HEK293T (cell line): ENCODE results near the gene CDT1.

Experiments
- SUZ12 ChIP-seq: fragments of 450-650 bp; IDR thresholded peaks from 2 replicates; pipeline ENCODE4 v1.6.1; 2016; ENCODE audit warnings: mild to moderate bottlenecking
- TARDBP ChIP-seq: fragments of 450-650 bp; IDR thresholded peaks from 2 replicates; pipeline ENCODE4 v1.6.1; 2016

DNA sequence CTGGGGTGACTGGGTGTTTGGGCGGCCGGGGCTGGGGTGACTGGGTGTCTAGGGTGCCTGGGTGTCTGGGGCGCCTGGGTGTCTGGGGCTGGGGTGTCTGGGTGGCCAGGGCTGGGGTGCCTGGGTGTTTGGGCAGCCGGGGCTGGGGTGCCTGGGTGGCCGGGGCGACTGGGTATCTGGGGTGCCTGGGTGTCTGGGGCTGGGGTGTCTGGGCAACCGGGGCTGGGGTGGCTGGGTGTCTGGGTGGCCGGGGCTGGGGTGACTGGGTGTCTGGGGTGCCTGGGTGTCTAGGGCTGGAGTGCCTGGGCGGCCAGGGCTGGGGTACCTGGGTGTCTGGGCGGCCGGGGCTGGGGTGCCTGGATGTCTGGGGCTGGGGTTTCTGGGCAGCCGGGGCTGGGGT lies 21.6 kb downstream of the CDT1 start:
- no peak for TF ChIP-seq SUZ12
- TF ChIP-seq TARDBP: no peak
